HUES6 (cell line): Measurements from ENCODE around the gene RAD23B.

Experiments used
- H3K27ac ChIP-seq: 2 replicates; pipeline ENCODE4 v1.7.0; 2013; ENCODE audit warnings: low read depth, mild to moderate bottlenecking, low read length, inconsistent platforms
- H3K27me3 ChIP-seq: 2 replicates; pipeline ENCODE4 v1.6.1; 2013; ENCODE audit warnings: low read length; ENCODE audit not compliant: control insufficient read depth, insufficient read depth
- H3K36me3 ChIP-seq: 2 replicates; pipeline ENCODE4 v1.6.1; 2013; ENCODE audit warnings: low read length; ENCODE audit not compliant: control insufficient read depth, insufficient read depth
- H3K4me1 ChIP-seq: 2 replicates; pipeline ENCODE4 v1.6.1; 2013; ENCODE audit warnings: low read length; ENCODE audit not compliant: control insufficient read depth, insufficient read depth
- H3K4me3 ChIP-seq: 2 replicates; pipeline ENCODE4 v1.5.1; 2013; ENCODE audit warnings: low read depth, low read length
- H3K9ac ChIP-seq: one replicate; pipeline ENCODE4 v1.6.1; 2013; ENCODE audit warnings: mild to moderate bottlenecking, low read length
- H3K9me3 ChIP-seq: 2 replicates; pipeline ENCODE4 v1.6.1; 2013; ENCODE audit warnings: low read depth, low read length; ENCODE audit not compliant: control insufficient read depth, insufficient read depth

The RAD23B gene

DNA sequence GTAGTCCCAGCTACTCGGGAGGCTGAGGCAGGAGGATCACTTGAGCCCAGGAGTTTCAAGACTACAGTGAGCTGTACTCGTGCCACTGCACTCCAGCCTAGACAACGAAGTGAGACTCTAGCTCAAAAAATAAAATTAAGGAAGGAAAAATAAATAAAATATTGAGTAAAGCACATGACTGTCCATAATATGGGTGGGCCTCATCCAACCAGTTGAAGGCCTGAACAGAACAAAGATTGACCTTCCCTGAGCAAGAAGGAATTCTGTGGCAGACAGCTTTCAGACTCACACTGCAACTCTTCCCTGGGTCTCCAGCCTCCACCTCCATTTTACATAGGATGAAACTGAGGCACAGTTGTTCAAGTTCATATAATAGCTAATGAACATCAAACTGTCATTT lies 72.3 kb downstream of the RAD23B start:
- H3K9me3 ChIP-seq = no peaks in the 10 kb centered on the region; the same call in 1 of the 2 replicates
- no peak overlapping the region for H3K9ac ChIP-seq
- peaks cover 5% of the 10 kb centered on the region; the same call in 1 of the 2 replicates for H3K4me1 ChIP-seq
- H3K27me3 ChIP-seq = no peaks in the 10 kb centered on the region
- H3K27ac ChIP-seq = no peak overlapping the region
- no peak overlapping the region for H3K4me3 ChIP-seq
- no peaks in the 10 kb centered on the region for H3K36me3 ChIP-seq

DNA sequence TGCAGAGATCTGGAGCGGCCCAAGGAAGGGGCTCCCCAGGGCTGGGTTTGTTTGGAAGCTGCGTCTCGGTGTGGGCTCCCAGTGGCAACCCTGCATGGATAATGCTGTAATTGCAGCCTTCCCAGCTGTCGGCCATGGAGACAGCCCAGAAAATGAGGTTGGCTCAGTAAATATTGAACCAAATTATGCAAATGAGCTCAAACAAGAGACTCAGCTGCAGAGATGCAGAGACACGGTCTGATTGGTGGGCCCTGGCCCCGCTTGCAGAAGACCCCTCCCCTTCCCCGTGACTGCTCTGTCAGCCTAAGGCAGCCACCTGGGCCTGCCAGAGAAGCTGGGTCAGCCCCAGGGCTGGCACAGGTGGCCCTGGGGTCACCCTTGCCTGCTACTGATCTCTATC lies 75.9 kb downstream of the RAD23B start:
- Histone ChIP-seq H3K27ac (no peak overlapping the region), H3K36me3 (no peaks in the 10 kb centered on the region), H3K27me3 (no peaks in the 10 kb centered on the region), H3K9me3 (no peaks in the 10 kb centered on the region), H3K9ac (no peak overlapping the region), H3K4me3 (no peak overlapping the region), H3K4me1 (peaks cover 11% of the 10 kb centered on the region; the same call in 1 of the 2 replicates)

DNA sequence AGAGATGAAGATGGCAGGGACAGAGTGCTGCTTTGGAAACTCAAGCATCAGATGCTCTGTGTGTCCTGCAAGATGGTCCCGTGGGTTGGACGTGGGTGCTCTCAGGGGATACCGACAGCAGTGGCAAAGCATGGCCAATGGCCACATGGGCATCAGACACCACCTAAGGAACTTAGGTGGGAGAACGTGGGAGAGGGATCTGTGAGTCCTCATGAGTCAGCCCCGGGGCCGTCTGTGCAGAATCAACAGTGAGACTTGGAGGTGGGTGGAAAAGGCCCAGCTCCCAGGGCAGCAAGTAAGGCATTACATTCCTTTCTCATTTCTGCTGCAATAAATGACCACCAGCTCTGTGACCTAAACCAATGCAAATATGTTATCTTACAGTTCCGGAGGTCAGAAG lies 77.0 kb downstream of the RAD23B start:
- Histone ChIP-seq H3K4me3 (no peak overlapping the region), H3K27me3 (no peaks in the 10 kb centered on the region), H3K36me3 (no peaks in the 10 kb centered on the region), H3K27ac (no peak overlapping the region), H3K9ac (no peak overlapping the region), H3K9me3 (no peaks in the 10 kb centered on the region), H3K4me1 (peaks cover 11% of the 10 kb centered on the region; the same call in 1 of the 2 replicates)

DNA sequence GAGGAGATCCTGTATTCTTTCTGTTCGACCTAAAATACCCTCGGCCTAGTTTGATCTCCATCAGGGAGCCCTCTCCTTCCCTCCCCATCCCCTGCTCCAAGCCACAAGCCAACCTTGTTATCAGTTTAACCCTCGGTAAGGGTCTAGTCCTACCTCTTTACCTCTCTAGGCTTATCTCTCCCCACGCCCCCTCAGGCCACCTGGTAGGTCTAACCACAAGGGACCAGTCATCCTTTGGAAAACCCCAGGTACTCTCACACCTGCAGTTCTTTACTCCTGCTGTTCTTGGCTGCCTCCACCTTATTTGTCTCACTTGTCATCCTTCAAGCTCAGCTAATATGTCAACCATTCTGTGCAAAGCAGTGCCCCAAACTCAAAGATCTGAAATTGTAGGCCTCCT lies 78.7 kb downstream of the RAD23B start:
- H3K27me3 ChIP-seq = no peaks in the 10 kb centered on the region
- H3K27ac ChIP-seq = no peak overlapping the region
- no peaks in the 10 kb centered on the region for H3K36me3 ChIP-seq

DNA sequence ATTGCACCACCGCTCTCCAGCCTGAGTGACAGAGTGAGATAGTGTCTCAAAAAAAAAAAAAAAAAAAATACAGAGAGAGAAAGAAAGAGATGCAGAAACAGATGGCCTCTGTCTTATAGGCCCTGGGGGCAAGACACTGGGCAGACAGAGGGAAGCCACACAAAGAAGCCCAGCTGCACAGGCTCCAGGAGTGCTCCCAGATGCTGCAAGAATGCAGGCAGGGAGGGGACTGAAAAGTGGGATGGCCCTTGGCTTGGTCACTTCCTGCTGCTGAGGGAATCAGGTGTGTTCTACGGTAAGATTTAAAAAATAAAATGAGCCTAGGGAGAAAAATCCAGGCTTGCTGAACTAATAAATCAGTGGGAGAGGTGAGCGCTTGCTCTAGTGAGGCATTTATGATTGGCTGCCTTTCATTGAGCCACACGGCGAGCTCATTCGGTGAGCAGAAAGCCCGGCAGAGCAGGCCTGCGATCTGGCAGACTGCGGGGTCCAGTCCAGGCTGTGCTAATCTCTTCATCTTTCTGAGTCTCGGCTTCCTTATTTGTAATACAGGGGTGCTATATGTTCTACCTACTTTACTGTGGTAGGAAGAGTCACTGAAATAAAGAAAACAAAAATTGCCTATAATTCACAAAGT lies 80.6 kb downstream of the RAD23B start:
- Histone ChIP-seq H3K9me3 (no peaks in the 10 kb centered on the region), H3K27me3 (no peaks in the 10 kb centered on the region), H3K4me3 (no peak overlapping the region), H3K36me3 (no peaks in the 10 kb centered on the region), H3K9ac (no peak overlapping the region), H3K27ac (no peak overlapping the region), H3K4me1 (peaks cover 12% of the 10 kb centered on the region; the same call in 1 of the 2 replicates)

More for the DNA sequence above, 78.7 kb downstream of the RAD23B start:
- Histone ChIP-seq H3K4me1 (peaks cover 11% of the 10 kb centered on the region; the same call in 1 of the 2 replicates), H3K9ac (no peak overlapping the region), H3K4me3 (no peak overlapping the region), H3K9me3 (no peaks in the 10 kb centered on the region)

DNA sequence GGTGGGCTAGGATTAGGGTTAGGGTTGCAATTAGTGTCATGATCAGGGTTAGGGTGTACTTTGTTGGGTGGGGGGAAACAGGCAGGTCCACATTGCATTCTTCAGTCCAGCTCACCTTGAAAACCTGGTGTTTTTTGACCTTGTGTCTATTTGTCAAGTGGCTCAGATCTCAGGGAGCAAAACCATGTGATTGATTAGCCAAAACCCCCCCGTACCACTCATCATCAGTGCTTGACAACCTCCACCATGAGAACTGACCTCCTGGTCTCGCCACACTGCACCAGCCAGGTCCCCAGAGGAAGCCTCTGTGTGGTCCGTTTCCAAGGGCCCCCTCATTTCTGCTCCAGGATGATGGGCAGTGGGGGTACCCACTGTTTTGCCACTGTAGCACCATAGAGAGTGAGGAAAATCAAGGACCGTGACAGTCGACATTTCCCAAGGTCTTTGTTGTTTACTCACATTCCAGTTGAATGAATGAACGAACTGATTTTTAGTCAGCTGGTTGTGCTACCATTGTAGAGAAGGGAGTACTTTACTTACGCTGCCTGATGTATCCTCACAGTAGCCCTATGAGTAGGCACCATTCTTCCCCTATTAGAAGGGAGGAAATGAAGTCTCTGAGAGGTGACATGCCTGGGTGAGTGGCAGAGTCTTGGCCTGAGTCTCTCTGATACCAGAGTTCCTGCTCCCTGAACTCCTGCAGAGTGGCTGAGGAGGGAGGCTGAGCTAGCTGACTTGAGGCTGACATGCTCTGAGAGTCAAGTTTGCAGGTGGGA lies 84.8 kb downstream of the RAD23B start:
- Histone ChIP-seq H3K27me3 (no peaks in the 10 kb centered on the region), H3K9ac (no peak overlapping the region), H3K4me3 (no peak overlapping the region), H3K9me3 (no peaks in the 10 kb centered on the region), H3K4me1 (peaks cover 9% of the 10 kb centered on the region; the same call in 1 of the 2 replicates), H3K27ac (no peak overlapping the region), H3K36me3 (no peaks in the 10 kb centered on the region)

DNA sequence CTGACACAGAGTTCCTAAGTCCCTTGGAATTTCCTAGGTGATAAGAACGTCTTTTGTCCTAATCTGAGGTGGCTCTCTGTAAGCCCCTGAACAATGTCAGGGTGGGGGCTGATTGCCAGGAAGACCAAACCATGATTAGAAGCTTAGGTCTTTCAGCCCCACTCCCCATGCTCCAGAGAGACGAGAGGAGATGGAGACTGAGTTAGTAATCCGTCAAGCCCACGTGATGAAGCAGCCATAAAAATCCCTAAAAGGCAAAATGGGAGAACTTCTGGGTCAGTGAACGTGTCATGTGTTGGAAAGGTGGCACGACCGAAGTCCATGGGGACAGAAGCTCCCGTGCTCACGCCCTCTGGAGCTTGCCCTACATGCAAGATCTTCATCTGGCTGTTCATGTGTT lies 85.6 kb downstream of the RAD23B start:
- no peak overlapping the region for H3K4me3 ChIP-seq
- no peaks in the 10 kb centered on the region for H3K36me3 ChIP-seq
- H3K27me3 ChIP-seq = no peaks in the 10 kb centered on the region
- no peak overlapping the region for H3K9ac ChIP-seq
- peaks cover 5% of the 10 kb centered on the region; the same call in 1 of the 2 replicates for H3K4me1 ChIP-seq
- no peak overlapping the region for H3K27ac ChIP-seq
- H3K9me3 ChIP-seq = no peaks in the 10 kb centered on the region

DNA sequence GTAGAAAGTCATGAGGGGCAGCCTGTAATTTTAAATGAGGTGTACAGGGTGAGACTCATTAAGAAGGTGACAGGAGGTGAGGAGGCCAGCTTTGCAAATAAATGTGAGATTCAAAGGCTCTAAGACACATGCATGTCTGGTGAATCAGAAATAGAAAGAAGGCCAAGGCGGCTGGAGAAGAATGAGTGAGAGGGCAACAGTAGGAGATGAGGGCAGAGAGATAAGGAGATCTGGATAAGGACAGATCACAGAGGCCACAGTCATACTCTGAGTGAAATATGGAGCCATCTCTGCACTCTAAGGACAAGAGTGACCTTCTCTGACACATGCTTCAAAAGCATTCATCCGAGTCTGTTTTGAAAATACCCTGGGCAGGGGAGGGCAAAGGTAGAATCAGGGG lies 90.7 kb downstream of the RAD23B start:
- no peaks in the 10 kb centered on the region for H3K27me3 ChIP-seq
- H3K9ac ChIP-seq = no peak overlapping the region
- no peaks in the 10 kb centered on the region; the same call in 1 of the 2 replicates for H3K4me1 ChIP-seq
- H3K9me3 ChIP-seq = no peaks in the 10 kb centered on the region
- H3K36me3 ChIP-seq = no peaks in the 10 kb centered on the region
- H3K4me3 ChIP-seq = no peak overlapping the region
- no peak overlapping the region for H3K27ac ChIP-seq

DNA sequence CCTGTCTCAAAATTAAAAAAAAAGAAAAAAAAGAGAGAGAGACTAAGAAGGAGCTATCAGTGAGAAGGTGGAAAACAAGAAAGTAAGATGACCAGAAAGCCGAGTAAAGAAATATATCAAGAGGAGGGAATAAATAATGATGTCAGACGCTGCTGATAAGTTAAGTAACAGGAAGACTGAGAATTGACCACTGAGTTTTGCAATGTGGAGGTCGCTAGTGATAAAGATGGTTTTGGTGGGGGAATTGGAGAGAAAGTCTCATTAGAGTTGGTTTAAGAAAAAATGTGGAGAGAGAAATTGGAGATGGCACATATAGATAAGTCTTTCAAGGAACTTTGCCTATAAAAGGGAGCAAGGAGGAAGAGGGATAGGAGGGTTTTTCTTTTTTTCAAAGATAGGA lies 91.9 kb downstream of the RAD23B start:
- H3K36me3 ChIP-seq = no peaks in the 10 kb centered on the region
- no peaks in the 10 kb centered on the region for H3K9me3 ChIP-seq
- no peak overlapping the region for H3K27ac ChIP-seq

DNA sequence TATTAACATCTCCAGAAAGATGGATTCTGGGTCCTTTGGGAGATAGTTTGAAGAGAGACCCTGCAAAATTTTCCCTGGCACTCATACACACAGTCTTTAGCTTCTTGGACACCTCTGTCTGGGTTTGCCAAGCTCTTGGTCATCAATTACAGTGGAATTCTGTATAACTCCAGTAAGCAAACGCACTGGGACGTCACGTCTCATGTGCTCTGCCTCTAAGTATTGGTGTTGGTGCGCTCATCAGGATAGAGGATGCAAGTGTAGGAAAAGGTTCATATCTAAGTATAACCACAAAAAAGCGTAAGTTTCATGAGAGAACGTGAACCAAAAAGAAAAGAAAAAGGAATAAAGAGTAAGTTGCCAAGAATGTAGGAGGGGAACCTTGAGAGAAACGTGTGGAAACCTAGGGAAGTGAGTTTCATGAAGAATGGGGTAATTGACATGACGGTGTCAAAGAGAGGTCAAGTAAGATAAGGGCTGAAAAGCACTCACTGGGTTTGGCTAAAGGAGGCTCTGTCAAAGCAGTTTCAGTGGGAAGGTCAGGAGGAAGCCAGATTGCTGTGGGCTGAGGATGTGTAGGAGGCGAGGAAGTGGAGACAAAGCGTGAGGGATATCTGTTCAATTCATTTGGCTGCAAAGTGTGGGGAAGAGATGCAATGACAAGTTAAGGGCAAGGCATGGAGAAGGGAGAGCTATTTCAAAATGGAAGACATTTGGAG lies 92.7 kb downstream of the RAD23B start:
- no peak overlapping the region for H3K9ac ChIP-seq
- H3K27ac ChIP-seq = no peak overlapping the region
- no peaks in the 10 kb centered on the region for H3K4me1 ChIP-seq
- H3K27me3 ChIP-seq = no peaks in the 10 kb centered on the region
- no peak overlapping the region for H3K4me3 ChIP-seq
- no peaks in the 10 kb centered on the region for H3K36me3 ChIP-seq
- H3K9me3 ChIP-seq = no peaks in the 10 kb centered on the region

More for the DNA sequence above, 91.9 kb downstream of the RAD23B start:
- Histone ChIP-seq H3K4me1 (no peaks in the 10 kb centered on the region), H3K4me3 (no peak overlapping the region), H3K9ac (no peak overlapping the region), H3K27me3 (no peaks in the 10 kb centered on the region)

DNA sequence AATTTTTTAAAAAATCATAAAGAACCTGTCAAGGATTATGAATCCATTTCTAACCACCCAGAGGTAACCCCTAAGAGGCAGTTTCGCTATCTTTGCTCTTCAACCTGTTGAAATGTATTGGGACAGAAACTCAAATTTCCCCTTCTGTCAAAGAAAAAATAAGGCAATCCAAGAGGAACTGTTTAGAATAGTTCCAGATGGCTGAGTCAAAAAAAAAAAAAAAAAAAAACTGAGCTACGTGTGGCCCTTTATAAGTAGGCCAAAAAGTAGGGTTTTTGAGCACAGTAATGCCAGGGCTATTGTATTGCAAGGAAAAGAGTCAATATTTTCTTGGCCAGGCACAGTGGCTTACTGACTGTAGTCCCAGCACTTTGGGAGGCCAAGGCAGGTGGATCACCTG lies 94.9 kb downstream of the RAD23B start:
- Histone ChIP-seq H3K27me3 (no peaks in the 10 kb centered on the region), H3K4me1 (no peaks in the 10 kb centered on the region), H3K27ac (no peak overlapping the region), H3K9ac (no peak overlapping the region), H3K4me3 (no peak overlapping the region), H3K36me3 (no peaks in the 10 kb centered on the region), H3K9me3 (no peaks in the 10 kb centered on the region)
